ENCODE data around the gene PDZD8. TPM values are rescaled to one million over a fixed set of nuclear protein-coding genes. Genes with fewer than 3 reads are reported as not detected.

The PDZD8 gene
- total and polyA plus RNA-seq, 12 donors, result 1.7 to 45.7 (median 25.0) TPM

DNA sequence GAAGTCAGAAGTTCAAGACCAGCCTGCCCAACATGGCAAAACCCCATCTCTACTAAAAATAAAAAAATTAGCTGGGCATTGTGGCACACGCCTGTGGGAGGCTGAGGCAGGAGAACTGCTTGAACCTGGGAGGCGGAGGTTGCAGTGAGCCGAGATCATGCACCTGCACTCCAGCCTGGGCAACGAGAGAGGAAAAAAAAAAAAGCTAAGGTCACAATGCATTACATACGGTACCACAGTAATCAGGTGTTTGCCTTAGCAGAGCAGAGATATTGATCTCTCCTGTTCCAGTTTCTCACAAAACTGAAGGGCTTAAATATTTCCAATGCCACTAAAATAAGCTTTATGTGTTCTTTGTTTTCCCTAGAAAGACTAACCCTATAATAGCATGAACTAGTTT, 7.5 kb downstream of the PDZD8 start:
- DNase-seq, result no peak
- H3K36me3 ChIP-seq (replicated peaks in 1 of 2), result no peaks in the 10 kb centered on the region
- peaks cover 6 to 40% of the 10 kb centered on the region in 2 donors for H3K4me1 ChIP-seq (replicated peaks in 1 of 2)
- no peak overlapping the region for H3K27ac ChIP-seq
- intact Hi-C loops (cut with DNase I), result no loop called here
- H3K4me3 ChIP-seq, result no peak overlapping the region
- WGBS, 4 donors, result 73 to 91% (median 83%) methylated on average over 5 of the region's 5 CpGs
- no peaks in the 10 kb centered on the region for H3K27me3 ChIP-seq
- no peaks in the 10 kb centered on the region for H3K9me3 ChIP-seq (replicated peaks in 1 of 3)
- no peak for TF ChIP-seq POLR2A (IDR thresholded peaks at IDR 0.05)
- TF ChIP-seq, protein P1, sequence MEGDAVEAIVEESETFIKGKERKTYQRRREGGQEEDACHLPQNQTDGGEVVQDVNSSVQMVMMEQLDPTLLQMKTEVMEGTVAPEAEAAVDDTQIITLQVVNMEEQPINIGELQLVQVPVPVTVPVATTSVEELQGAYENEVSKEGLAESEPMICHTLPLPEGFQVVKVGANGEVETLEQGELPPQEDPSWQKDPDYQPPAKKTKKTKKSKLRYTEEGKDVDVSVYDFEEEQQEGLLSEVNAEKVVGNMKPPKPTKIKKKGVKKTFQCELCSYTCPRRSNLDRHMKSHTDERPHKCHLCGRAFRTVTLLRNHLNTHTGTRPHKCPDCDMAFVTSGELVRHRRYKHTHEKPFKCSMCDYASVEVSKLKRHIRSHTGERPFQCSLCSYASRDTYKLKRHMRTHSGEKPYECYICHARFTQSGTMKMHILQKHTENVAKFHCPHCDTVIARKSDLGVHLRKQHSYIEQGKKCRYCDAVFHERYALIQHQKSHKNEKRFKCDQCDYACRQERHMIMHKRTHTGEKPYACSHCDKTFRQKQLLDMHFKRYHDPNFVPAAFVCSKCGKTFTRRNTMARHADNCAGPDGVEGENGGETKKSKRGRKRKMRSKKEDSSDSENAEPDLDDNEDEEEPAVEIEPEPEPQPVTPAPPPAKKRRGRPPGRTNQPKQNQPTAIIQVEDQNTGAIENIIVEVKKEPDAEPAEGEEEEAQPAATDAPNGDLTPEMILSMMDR (IDR thresholded peaks at IDR 0.05), result no peak

DNA sequence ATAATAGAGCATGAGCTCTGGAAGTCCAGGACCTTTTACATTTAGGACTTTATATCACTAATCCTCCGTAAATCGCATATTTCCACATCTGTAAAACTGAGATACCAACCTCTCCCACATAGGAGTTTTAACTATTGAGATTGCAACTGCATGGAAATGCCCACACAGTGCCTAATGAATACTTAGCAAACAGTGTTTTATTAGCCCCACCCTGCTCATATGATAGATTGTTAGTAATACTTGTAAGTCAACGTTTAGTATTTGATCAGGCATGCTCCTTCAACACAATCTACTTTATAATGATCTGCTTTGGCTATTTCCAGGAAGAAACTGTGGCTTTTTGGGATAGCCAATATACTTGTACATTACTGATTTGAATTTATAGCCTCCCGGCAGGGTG, 8.5 kb downstream of the PDZD8 start:
- no peak overlapping the region for H3K27ac ChIP-seq
- no peaks in the 10 kb centered on the region for H3K36me3 ChIP-seq (replicated peaks in 1 of 2)
- no peak overlapping the region for H3K4me3 ChIP-seq
- no peaks in the 10 kb centered on the region for H3K27me3 ChIP-seq
- peaks cover 9 to 40% of the 10 kb centered on the region in 2 donors for H3K4me1 ChIP-seq (replicated peaks in 1 of 2)
- intact Hi-C loops (cut with DNase I), result no loop called here
- WGBS, 4 donors, result 76 to 90% (median 85%) methylated on average over 4 of the region's 4 CpGs
- TF ChIP-seq POLR2A (IDR thresholded peaks at IDR 0.05), result no peak
- TF ChIP-seq, protein P1 (IDR thresholded peaks at IDR 0.05), result no peak
- no peak for DNase-seq
- no peaks in the 10 kb centered on the region for H3K9me3 ChIP-seq (replicated peaks in 1 of 3)

DNA sequence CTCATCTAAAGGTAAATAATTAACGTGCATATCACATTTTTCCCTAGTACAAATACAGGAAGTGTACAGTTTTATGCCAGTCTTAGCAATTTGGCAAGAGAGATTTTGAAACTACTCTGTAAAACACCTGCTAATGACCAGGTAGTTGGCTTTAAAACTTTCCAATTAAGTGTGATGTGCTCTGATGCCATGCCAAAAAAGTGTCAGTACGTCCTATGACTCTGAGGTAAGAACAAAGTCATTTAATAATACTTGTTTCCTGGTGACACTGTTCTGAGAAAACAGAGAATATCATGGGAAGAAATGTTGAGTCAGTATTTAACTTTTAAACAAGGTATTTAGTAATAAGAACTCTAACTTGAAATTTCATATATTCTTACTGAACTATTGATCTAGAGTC, 9.6 kb downstream of the PDZD8 start:
- TF ChIP-seq, protein P1 (IDR thresholded peaks at IDR 0.05), result no peak
- TF ChIP-seq POLR2A (IDR thresholded peaks at IDR 0.05), result no peak
- 31 to 41% (median 35%) methylated on average over 2 of the region's 2 CpGs for WGBS, 4 donors
- Histone ChIP-seq H3K36me3 (replicated peaks in 1 of 2) (no peaks in the 10 kb centered on the region), H3K4me1 (replicated peaks in 1 of 2) (peaks cover 10 to 39% of the 10 kb centered on the region in 2 donors), H3K27ac (no peak overlapping the region), H3K27me3 (no peaks in the 10 kb centered on the region), H3K9me3 (replicated peaks in 1 of 3) (no peaks in the 10 kb centered on the region), H3K4me3 (no peak overlapping the region)
- no peak for DNase-seq
- intact Hi-C loops (cut with DNase I), result no loop called here

DNA sequence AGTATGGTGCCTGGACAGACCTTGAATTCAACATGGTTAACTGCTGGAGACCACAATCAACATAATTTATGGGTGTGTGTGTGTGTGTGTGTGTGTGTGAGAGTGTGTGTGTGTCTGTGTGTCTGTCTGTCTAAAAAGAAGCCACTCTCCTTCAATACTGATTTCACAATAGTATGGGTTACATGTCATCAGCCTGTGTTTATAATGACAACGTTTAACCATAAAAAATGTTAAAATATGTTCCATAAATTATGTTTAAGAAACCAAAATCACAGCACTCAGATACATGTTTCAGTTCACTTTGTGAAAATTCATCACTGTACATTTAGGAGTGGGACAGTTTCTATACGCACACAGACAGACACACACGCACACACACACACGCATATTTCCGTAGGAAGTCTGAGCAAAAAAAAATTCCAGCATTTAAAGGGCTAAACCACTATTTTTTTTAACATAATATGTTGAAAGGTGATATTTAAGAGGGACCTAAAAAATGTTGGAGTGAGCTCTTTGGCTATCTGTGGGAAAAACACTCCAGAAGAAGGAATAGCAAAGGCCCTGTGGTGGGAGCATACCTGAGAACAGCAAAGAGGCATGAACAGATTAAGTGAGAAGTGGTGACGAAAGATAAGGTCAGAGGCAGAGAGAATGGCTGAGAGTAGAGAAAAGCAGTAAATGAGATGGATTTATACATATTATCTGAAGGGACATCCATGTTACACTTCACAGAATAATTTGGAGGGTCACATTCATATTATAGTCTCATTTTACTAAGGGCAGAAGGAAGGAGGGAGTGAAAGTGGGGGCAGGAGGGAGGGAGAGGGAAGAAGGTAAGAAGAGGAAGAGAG, 10.9 kb downstream of the PDZD8 start:
- no peaks in the 10 kb centered on the region for H3K9me3 ChIP-seq (replicated peaks in 1 of 3)
- H3K27me3 ChIP-seq, result no peaks in the 10 kb centered on the region
- TF ChIP-seq, protein P1 (IDR thresholded peaks at IDR 0.05), result no peak
- no peak for TF ChIP-seq POLR2A (IDR thresholded peaks at IDR 0.05)
- intact Hi-C loops (cut with DNase I), result no loop called here
- H3K36me3 ChIP-seq (replicated peaks in 1 of 2), result no peaks in the 10 kb centered on the region
- no peak overlapping the region for H3K27ac ChIP-seq
- 55 to 67% (median 62%) methylated on average over 6 of the region's 6 CpGs for WGBS, 4 donors
- H3K4me1 ChIP-seq (replicated peaks in 1 of 2), result peaks cover 14 to 50% of the 10 kb centered on the region in 2 donors
- H3K4me3 ChIP-seq, result no peak overlapping the region
- no peak for DNase-seq

Data from adrenal gland (tissue), 12 donors.